HepG2 (cell line): ENCODE data around the gene RPRD1A. TPM values are rescaled to one million over a fixed set of nuclear protein-coding genes. Genes with fewer than 3 reads are reported as not detected.

Source experiments
- ATAC-seq: fragments of 200-7000 bp; cut with Tn5 transposase; 3 replicates; pipeline ENCODE4 v1.9.1; 2020; ENCODE audit warnings: mild to moderate bottlenecking, moderate library complexity
- BruUV-seq: library from RNA; stranded (reverse); fragments of 400-500 nt; replicated peaks from 2 replicates; lab custom pipeline; 2021; lab: Mats Ljungman, UMichigan
- CTCF ChIA-PET: fragments of 300-600 bp; formaldehyde crosslinking; extraction: SDS; loops from one replicate; lab custom pipeline; 2021; ENCODE audit warnings: low total read pairs, inconsistent platforms, low intra/inter-chr PET ratio; lab: Yijun Ruan, JAX
- POLR2A ChIA-PET: fragments of 350-600 bp; sonication (Branson Sonifier 250); formaldehyde crosslinking; loops from one replicate; lab custom pipeline; 2020; ENCODE audit warnings: antibody characterized with exemption, inconsistent platforms; lab: Yijun Ruan, JAX
- DNase-seq: peaks from one replicate; pipeline ENCODE4 v3.0.0-alpha.2; 2015; ENCODE audit warnings: low spot score
- FAIRE-seq: peaks from 3 replicates; lab custom pipeline; 2011; peaks lifted over from hg19 to GRCh38; lab: Jason Lieb, UNC
- H2AFZ ChIP-seq: one replicate; pipeline ENCODE4 v1.6.1; 2011; ENCODE audit warnings: low read length, inconsistent platforms
- H3K27ac ChIP-seq: fragments of 300-600 bp; 3 replicates; pipeline ENCODE4 v1.8.0; 2011; ENCODE audit warnings: mixed run types, mild to moderate bottlenecking, mixed read lengths, low read length, inconsistent platforms; ENCODE audit not compliant: insufficient read depth; ENCODE audit errors: extremely low read length
- H3K27me3 ChIP-seq, 2 experiments: fragments of 200-600 bp in 1 of 2; 2 replicates in 1 of 2; 3 replicates in 1 of 2; pipeline versions ENCODE4 v1.6.0 to v1.8.0; 2011; ENCODE audit warnings: low read length in 2 of 2, mild to moderate bottlenecking in 2 of 2, moderate library complexity in 2 of 2, inconsistent platforms in 1 of 2; ENCODE audit not compliant: insufficient read depth in 2 of 2, control insufficient read depth in 1 of 2
- H3K36me3 ChIP-seq, 2 experiments: fragments of 200-600 bp in 1 of 2; replicated peaks in 1 of 2; 2 replicates in 1 of 2; 3 replicates in 1 of 2; pipeline versions ENCODE4 v1.5.1 to v1.8.0; 2011; ENCODE audit warnings: low read length in 2 of 2, inconsistent platforms in 1 of 2; ENCODE audit not compliant: insufficient read depth in 2 of 2, control insufficient read depth in 1 of 2
- H3K4me1 ChIP-seq: 2 replicates; pipeline ENCODE4 v1.5.1; 2012; ENCODE audit warnings: low read length, inconsistent platforms; ENCODE audit not compliant: insufficient read depth
- H3K4me2 ChIP-seq: 2 replicates; pipeline ENCODE4 v1.6.0; 2011; ENCODE audit warnings: low read depth, low read length, inconsistent platforms
- H3K4me3 ChIP-seq, 3 experiments: fragments of 200-600 bp in 1 of 3; sonication (generic), shearing (Covaris generic) in 1 of 3; replicated peaks in 1 of 3; 2 replicates each; pipeline ENCODE4 v1.5.1; 2011 to 2016; ENCODE audit warnings: low read length in 3 of 3, inconsistent platforms in 2 of 3, low read depth in 2 of 3, mild to moderate bottlenecking in 2 of 3, control low read depth in 1 of 3, mixed read lengths in 1 of 3; ENCODE audit not compliant: insufficient read depth in 1 of 3
- H3K79me2 ChIP-seq: one replicate; pipeline ENCODE4 v1.6.1; 2011; ENCODE audit warnings: low read length, inconsistent platforms; ENCODE audit not compliant: insufficient read depth
- H3K9ac ChIP-seq: 2 replicates; pipeline ENCODE4 v1.6.0; 2011; ENCODE audit warnings: mild to moderate bottlenecking, low read depth, low read length, inconsistent platforms; ENCODE audit not compliant: insufficient read depth
- H3K9me3 ChIP-seq: 2 replicates; pipeline ENCODE4 v1.5.1; 2012; ENCODE audit warnings: mild to moderate bottlenecking, low read length
- H4K20me1 ChIP-seq: 2 replicates; pipeline ENCODE4 v1.6.0; 2011; ENCODE audit warnings: inconsistent platforms, mild to moderate bottlenecking, low read length, moderate library complexity; ENCODE audit not compliant: insufficient read depth
- CC2D1A ChIP-seq: sonication (generic); formaldehyde crosslinking; IDR thresholded peaks from 2 replicates; pipeline ENCODE4 v1.8.1; 2023; ENCODE audit warnings: mild to moderate bottlenecking, missing genetic modification reagents
- HOXA3 ChIP-seq: sonication (generic); formaldehyde crosslinking; IDR thresholded peaks from 2 replicates; pipeline ENCODE4 v1.5.0; 2020; ENCODE audit warnings: missing genetic modification reagents
- IKZF4 ChIP-seq: sonication (generic); formaldehyde crosslinking; IDR thresholded peaks from 2 replicates; pipeline ENCODE4 v1.5.1; 2020; ENCODE audit warnings: borderline replicate concordance, mild to moderate bottlenecking, low read depth, missing genetic modification reagents; ENCODE audit errors: not compliant biosample characterization
- NFYB ChIP-seq: sonication (generic); formaldehyde crosslinking; IDR thresholded peaks from 2 replicates; pipeline ENCODE4 v1.4.0; 2020; ENCODE audit warnings: missing genetic modification reagents
- RARG ChIP-seq: sonication (generic); formaldehyde crosslinking; IDR thresholded peaks from 2 replicates; pipeline ENCODE4 v1.4.0; 2020; ENCODE audit warnings: low read depth, mild to moderate bottlenecking, missing genetic modification reagents
- RELA ChIP-seq: sonication (generic); formaldehyde crosslinking; IDR thresholded peaks from 2 replicates; pipeline ENCODE4 v1.4.0; 2020; ENCODE audit warnings: missing genetic modification reagents
- SMARCC2 ChIP-seq: fragments of 450-650 bp; IDR thresholded peaks from 2 replicates; pipeline ENCODE4 v1.6.1; 2017; ENCODE audit warnings: antibody characterized with exemption, mild to moderate bottlenecking
- TCF7L2 ChIP-seq: IDR thresholded peaks from 2 replicates; pipeline ENCODE4 v1.6.1; 2011; ENCODE audit warnings: mild to moderate bottlenecking, low read depth, low read length, moderate library complexity
- ZNF235 ChIP-seq: sonication (generic); formaldehyde crosslinking; IDR thresholded peaks from 2 replicates; pipeline ENCODE4 v1.8.1; 2023; ENCODE audit warnings: mild to moderate bottlenecking, missing genetic modification reagents, borderline replicate concordance
- ZNF570 ChIP-seq: sonication (generic); formaldehyde crosslinking; IDR thresholded peaks from 2 replicates; pipeline ENCODE4 v1.4.0; 2020; ENCODE audit warnings: mild to moderate bottlenecking, missing genetic modification reagents, borderline replicate concordance
- ZNF7 ChIP-seq: IDR thresholded peaks from 2 replicates; pipeline ENCODE4 v1.6.1; 2016; ENCODE audit warnings: missing biosample characterization, missing genetic modification reagents
- WGBS: methylation state at CpG from one replicate; pipeline ENCODE4 v1.1.6; 2017; ENCODE audit warnings: low lambda C conversion rate; 5-methylcytosine and 5-hydroxymethylcytosine counted together
- in situ Hi-C: cut with HindIII; loops from 2 replicates; pipeline ENCODE4 v1.10.0; 2017; ENCODE audit warnings: low pct_unique_long_range_greater_than_20kb; ENCODE audit not compliant: extremely low pct_ligation_motif_present
- intact Hi-C: fragments of 100-400 bp; cut with micrococcal nuclease; formaldehyde crosslinking; loops from one replicate; pipeline ENCODE4 v1.10.0; 2022; ENCODE audit not compliant: unreplicated experiment
- polyA plus RNA-seq, 8 experiments: library from polyadenylated mRNA; depleted of rRNA in 3 of 8; stranded (reverse) in 7 of 8; unstranded in 1 of 8; fragments of >200 nt; fragmentation: Illumina TruSeq in 4 of 8; extraction: Trizol in 4 of 8; gene quantifications; 2 replicates each; pipeline versions ENCODE4 v1.2.1 to v1.2.3, GENCODE V29; 2011 to 2016; ENCODE audit warnings: low read depth in 4 of 8, missing spikeins in 1 of 8, mixed read lengths in 1 of 8; ENCODE audit not compliant: insufficient read depth in 1 of 8
- total RNA-seq, 5 experiments: library from RNA; depleted of rRNA; stranded (reverse); fragments of >200 nt; fragmentation: Illumina TruSeq; extraction: Trizol; gene quantifications; 2 replicates each; pipeline ENCODE4 v1.2.3, GENCODE V29; 2016; ENCODE audit warnings: low read depth in 1 of 5
- TF ChIP-seq, protein P1 (sequence below): IDR thresholded peaks from 2 replicates; pipeline ENCODE4 v1.6.1; 2016
- TF ChIP-seq, protein P2 (sequence below): sonication (generic); formaldehyde crosslinking; IDR thresholded peaks from 2 replicates; pipeline ENCODE4 v1.5.1; 2020; ENCODE audit warnings: mild to moderate bottlenecking, moderate library complexity, missing genetic modification reagents
- TF ChIP-seq, protein P3 (sequence below): IDR thresholded peaks from 2 replicates; pipeline ENCODE4 v1.6.1; 2016; ENCODE audit warnings: mild to moderate bottlenecking
- TF ChIP-seq, protein P4 (sequence below): sonication (generic); formaldehyde crosslinking; IDR thresholded peaks from 2 replicates; pipeline ENCODE4 v1.4.0; 2020; ENCODE audit warnings: low read depth, missing genetic modification reagents

The RPRD1A gene
- total and polyA plus RNA-seq, 2 of the 13 experiments (the other 11 are each of a cell fraction or from before 2014, with no cell fraction given) = 42.5 to 78.2 TPM

DNA sequence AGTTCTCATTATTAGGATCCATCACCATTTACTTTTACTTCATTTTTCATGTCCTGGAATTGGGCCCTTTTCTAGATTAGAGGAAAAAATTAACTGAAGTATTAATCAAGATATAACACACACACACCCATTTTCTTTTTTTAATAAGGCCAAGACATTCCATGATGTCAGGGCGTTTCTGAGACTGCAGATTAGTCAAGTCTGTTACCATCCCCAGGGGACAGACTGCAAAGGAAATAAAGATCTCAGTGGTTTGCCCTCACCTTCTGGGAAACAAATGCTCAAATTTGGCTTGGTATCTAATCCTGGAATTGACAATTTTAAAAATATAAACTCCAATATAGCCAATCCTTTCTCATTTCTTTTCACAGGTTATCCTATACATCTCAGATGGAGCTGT lies 67.4 kb downstream of the RPRD1A start (continued):
- TF ChIP-seq CC2D1A = no peak
- no peak for TF ChIP-seq RARG (CRISPR knock-in tag)
- TF ChIP-seq RELA (CRISPR knock-in tag) = no peak

DNA sequence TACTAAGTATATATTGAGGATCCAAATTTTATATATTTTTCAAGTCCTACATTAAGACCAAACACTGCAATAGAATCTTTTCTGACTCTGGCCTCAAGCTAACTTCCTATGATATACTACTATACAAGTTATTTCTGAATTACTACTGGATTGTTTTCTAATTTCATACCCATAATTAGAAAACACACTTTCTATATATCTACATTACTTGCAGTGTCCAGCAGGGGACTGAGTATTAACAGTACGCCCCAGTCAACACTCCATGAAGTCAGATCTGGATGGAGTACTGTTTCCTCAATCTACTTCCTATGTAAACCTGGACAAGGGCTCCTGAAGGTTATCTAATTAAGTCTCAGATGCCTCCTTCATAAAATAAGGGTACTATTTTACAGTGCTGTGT lies 68.4 kb downstream of the RPRD1A start:
- Histone ChIP-seq H4K20me1 (no peaks in the 10 kb centered on the region), H3K4me3 (no peak overlapping the region), H3K9me3 (no peaks in the 10 kb centered on the region), H3K79me2 (no peaks in the 10 kb centered on the region), H3K27me3 (no peaks in the 10 kb centered on the region), H3K4me2 (no peak overlapping the region), H3K9ac (no peak overlapping the region), H2AFZ (no peak overlapping the region), H3K36me3 (no peaks in the 10 kb centered on the region), H3K27ac (no peak overlapping the region), H3K4me1 (no peaks in the 10 kb centered on the region)
- CTCF ChIA-PET = no interaction called here
- DNase-seq (no peak), FAIRE-seq (no peak), ATAC-seq (peak; percentile 81)
- 61% methylated on average over 1 of the region's 1 CpG for WGBS
- in situ Hi-C loops = no loop called here
- POLR2A ChIA-PET = no interaction called here
- intact Hi-C loops = no loop called here
- no TSS peak for BruUV-seq
- TF ChIP-seq, protein P1, sequence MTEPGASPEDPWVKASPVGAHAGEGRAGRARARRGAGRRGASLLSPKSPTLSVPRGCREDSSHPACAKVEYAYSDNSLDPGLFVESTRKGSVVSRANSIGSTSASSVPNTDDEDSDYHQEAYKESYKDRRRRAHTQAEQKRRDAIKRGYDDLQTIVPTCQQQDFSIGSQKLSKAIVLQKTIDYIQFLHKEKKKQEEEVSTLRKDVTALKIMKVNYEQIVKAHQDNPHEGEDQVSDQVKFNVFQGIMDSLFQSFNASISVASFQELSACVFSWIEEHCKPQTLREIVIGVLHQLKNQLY (CRISPR knock-in tag) = no peak
- TF ChIP-seq TCF7L2 (no peak), ZNF235 (CRISPR knock-in tag) (no peak), ZNF7 (CRISPR knock-in tag) (no peak), ZNF570 (CRISPR knock-in tag) (no peak), NFYB (no peak), HOXA3 (CRISPR knock-in tag) (no peak), IKZF4 (CRISPR knock-in tag) (no peak), SMARCC2 (no peak)
- TF ChIP-seq, protein P2, sequence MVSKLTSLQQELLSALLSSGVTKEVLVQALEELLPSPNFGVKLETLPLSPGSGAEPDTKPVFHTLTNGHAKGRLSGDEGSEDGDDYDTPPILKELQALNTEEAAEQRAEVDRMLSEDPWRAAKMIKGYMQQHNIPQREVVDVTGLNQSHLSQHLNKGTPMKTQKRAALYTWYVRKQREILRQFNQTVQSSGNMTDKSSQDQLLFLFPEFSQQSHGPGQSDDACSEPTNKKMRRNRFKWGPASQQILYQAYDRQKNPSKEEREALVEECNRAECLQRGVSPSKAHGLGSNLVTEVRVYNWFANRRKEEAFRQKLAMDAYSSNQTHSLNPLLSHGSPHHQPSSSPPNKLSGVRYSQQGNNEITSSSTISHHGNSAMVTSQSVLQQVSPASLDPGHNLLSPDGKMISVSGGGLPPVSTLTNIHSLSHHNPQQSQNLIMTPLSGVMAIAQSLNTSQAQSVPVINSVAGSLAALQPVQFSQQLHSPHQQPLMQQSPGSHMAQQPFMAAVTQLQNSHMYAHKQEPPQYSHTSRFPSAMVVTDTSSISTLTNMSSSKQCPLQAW (CRISPR knock-in tag) = no peak
- TF ChIP-seq, protein P3, sequence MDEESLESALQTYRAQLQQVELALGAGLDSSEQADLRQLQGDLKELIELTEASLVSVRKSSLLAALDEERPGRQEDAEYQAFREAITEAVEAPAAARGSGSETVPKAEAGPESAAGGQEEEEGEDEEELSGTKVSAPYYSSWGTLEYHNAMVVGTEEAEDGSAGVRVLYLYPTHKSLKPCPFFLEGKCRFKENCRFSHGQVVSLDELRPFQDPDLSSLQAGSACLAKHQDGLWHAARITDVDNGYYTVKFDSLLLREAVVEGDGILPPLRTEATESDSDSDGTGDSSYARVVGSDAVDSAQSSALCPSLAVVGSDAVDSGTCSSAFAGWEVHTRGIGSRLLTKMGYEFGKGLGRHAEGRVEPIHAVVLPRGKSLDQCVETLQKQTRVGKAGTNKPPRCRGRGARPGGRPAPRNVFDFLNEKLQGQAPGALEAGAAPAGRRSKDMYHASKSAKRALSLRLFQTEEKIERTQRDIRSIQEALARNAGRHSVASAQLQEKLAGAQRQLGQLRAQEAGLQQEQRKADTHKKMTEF = no peak
- TF ChIP-seq, protein P4, sequence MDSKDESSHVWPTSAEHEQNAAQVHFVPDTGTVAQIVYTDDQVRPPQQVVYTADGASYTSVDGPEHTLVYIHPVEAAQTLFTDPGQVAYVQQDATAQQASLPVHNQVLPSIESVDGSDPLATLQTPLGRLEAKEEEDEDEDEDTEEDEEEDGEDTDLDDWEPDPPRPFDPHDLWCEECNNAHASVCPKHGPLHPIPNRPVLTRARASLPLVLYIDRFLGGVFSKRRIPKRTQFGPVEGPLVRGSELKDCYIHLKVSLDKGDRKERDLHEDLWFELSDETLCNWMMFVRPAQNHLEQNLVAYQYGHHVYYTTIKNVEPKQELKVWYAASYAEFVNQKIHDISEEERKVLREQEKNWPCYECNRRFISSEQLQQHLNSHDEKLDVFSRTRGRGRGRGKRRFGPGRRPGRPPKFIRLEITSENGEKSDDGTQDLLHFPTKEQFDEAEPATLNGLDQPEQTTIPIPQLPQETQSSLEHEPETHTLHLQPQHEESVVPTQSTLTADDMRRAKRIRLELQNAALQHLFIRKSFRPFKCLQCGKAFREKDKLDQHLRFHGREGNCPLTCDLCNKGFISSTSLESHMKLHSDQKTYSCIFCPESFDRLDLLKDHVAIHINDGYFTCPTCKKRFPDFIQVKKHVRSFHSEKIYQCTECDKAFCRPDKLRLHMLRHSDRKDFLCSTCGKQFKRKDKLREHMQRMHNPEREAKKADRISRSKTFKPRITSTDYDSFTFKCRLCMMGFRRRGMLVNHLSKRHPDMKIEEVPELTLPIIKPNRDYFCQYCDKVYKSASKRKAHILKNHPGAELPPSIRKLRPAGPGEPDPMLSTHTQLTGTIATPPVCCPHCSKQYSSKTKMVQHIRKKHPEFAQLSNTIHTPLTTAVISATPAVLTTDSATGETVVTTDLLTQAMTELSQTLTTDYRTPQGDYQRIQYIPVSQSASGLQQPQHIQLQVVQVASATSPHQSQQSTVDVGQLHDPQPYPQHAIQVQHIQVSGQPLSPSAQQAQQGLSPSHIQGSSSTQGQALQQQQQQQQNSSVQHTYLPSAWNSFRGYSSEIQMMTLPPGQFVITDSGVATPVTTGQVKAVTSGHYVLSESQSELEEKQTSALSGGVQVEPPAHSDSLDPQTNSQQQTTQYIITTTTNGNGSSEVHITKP (CRISPR knock-in tag) = no peak
